Measurements from ENCODE around the gene MREG.
"Not testable (repeated sequence)": the region's sequence is repeated elsewhere in the genome, so short reads cannot be mapped to it uniquely, and the experiment has no call there.

MREG gene

DNA sequence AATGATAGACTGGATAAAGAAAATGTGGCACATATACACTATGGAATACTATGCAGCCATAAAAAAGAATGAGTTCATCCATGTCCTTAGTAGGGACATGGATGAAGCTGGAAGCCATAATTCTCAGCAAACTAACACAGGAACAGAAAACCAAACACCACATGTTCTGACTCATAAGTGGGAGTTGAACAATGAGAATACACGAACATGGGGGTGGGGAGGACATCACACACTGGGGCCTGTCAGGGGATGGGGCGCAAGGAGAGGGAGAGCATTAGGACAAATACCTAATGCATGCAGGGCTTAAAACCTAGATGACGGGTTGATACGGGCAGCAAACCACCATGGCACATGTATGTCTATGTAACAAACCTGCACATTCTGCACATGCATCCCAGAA lies 42.5 kb downstream of the MREG start:
- peaks cover 16% of the 10 kb centered on the region for H3K4me1 ChIP-seq (ENCODE audit: control insufficient read depth, insufficient read depth, low read length)
- H3K27ac ChIP-seq (ENCODE audit: low read depth, low read length); H3K4me3 ChIP-seq (ENCODE audit: low read depth, low read length); H3K36me3 ChIP-seq (ENCODE audit: control insufficient read depth, insufficient read depth, low read length); H3K27me3 ChIP-seq (ENCODE audit: control insufficient read depth, insufficient read depth, low read length); H3K9ac ChIP-seq (ENCODE audit: low read length); H3K9me3 ChIP-seq (ENCODE audit: control insufficient read depth, insufficient read depth, low read depth, low read length): not testable (repeated sequence)

DNA sequence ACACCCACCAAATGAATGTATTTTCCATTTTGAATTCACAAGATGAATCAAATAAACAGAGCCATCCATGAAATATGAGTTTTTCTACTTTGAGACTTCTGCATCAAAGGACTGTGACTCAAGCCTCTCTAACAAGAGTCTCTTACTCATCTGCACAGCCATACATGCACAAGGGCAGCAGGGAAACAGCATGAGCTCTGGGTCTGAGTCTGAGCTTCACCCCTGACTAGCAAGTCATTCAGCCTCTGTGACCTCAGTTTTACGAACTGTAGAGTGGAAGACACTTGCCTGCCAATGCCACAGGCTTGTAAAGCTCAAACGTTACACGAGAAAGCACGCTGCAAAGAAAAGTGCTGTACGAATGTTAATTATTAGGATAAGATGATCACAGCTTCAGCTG lies 42.9 kb downstream of the MREG start:
- Histone ChIP-seq H3K36me3 (ENCODE audit: control insufficient read depth, insufficient read depth, low read length) (no peaks in the 10 kb centered on the region; the same call in 1 of the 2 replicates), H3K4me1 (ENCODE audit: control insufficient read depth, insufficient read depth, low read length) (peaks cover 16% of the 10 kb centered on the region), H3K27me3 (ENCODE audit: control insufficient read depth, insufficient read depth, low read length) (no peaks in the 10 kb centered on the region), H3K4me3 (ENCODE audit: low read depth, low read length) (no peak overlapping the region), H3K9ac (ENCODE audit: low read length) (no peak overlapping the region), H3K9me3 (ENCODE audit: control insufficient read depth, insufficient read depth, low read depth, low read length) (peaks cover 7% of the 10 kb centered on the region; the same call in 1 of the 2 replicates), H3K27ac (ENCODE audit: low read depth, low read length) (no peak overlapping the region)

DNA sequence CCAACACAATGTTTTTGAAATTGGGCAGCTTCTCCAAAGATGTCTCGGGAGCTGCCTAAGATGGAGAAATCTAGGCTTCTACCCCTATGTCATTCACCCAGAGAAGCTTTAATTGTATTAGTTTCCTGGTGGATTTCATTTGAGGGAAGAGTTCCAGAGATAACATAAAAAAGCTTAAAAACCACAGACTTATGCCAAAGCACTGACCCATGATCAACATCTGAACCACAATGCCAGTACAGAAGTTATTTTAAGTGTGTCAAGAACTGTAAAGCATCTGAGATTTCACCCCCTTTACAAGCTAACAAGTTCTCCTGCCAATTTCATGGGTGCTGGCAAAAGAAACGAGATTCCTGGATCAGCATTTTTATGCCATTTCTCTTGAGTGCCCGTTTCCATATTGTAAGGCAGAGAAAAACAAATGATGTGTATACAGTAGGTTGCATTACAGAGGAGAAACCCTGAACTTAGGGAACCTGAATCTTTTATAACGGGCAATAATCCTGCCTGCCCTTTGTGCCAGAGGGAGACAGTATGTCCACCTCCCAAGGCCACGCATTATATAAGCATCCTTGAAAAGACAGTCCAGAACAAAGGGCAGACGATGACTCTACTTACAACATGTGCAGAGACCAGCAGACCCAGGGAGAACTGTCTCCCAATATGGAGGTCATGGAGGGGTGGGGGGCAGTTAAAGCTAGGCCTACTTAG lies 44.1 kb downstream of the MREG start:
- peaks cover 12% of the 10 kb centered on the region for H3K4me1 ChIP-seq (ENCODE audit: control insufficient read depth, insufficient read depth, low read length)

DNA sequence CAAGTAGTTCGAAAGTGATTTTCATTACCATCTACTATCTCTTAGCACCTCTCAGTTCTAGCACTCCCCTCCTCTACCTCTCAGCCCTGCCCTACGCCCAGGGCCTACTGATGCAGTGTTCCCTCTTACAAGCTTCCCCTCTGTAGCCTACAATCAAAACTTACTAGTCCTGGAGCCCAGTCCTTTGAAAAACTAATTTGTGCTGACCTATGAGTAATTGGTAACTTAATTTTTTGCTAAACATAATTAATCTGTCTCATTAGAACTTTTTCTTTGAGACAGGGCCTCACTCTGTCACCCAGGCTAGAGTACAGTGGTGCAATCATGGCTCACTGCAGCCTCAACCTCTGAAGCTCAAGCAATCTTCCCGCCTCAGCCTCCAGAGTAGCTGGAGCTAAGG lies 44.9 kb downstream of the MREG start:
- no peaks in the 10 kb centered on the region for H3K27me3 ChIP-seq (ENCODE audit: control insufficient read depth, insufficient read depth, low read length)
- no peak overlapping the region for H3K4me3 ChIP-seq (ENCODE audit: low read depth, low read length)
- H3K36me3 ChIP-seq (ENCODE audit: control insufficient read depth, insufficient read depth, low read length): no peaks in the 10 kb centered on the region; the same call in 1 of the 2 replicates
- H3K9me3 ChIP-seq (ENCODE audit: control insufficient read depth, insufficient read depth, low read depth, low read length): peaks cover 7% of the 10 kb centered on the region; the same call in 1 of the 2 replicates
- peaks cover 4% of the 10 kb centered on the region; the same call in 1 of the 2 replicates for H3K4me1 ChIP-seq (ENCODE audit: control insufficient read depth, insufficient read depth, low read length)
- no peak overlapping the region for H3K27ac ChIP-seq (ENCODE audit: low read depth, low read length)
- H3K9ac ChIP-seq (ENCODE audit: low read length): no peak overlapping the region

More for the DNA sequence above, 44.1 kb downstream of the MREG start:
- H3K4me3 ChIP-seq (ENCODE audit: low read depth, low read length): no peak overlapping the region
- no peak overlapping the region for H3K27ac ChIP-seq (ENCODE audit: low read depth, low read length)
- H3K36me3 ChIP-seq (ENCODE audit: control insufficient read depth, insufficient read depth, low read length): no peaks in the 10 kb centered on the region; the same call in 1 of the 2 replicates
- H3K9ac ChIP-seq (ENCODE audit: low read length): no peak overlapping the region
- no peaks in the 10 kb centered on the region for H3K27me3 ChIP-seq (ENCODE audit: control insufficient read depth, insufficient read depth, low read length)
- H3K9me3 ChIP-seq (ENCODE audit: control insufficient read depth, insufficient read depth, low read depth, low read length): peaks cover 7% of the 10 kb centered on the region; the same call in 1 of the 2 replicates

DNA sequence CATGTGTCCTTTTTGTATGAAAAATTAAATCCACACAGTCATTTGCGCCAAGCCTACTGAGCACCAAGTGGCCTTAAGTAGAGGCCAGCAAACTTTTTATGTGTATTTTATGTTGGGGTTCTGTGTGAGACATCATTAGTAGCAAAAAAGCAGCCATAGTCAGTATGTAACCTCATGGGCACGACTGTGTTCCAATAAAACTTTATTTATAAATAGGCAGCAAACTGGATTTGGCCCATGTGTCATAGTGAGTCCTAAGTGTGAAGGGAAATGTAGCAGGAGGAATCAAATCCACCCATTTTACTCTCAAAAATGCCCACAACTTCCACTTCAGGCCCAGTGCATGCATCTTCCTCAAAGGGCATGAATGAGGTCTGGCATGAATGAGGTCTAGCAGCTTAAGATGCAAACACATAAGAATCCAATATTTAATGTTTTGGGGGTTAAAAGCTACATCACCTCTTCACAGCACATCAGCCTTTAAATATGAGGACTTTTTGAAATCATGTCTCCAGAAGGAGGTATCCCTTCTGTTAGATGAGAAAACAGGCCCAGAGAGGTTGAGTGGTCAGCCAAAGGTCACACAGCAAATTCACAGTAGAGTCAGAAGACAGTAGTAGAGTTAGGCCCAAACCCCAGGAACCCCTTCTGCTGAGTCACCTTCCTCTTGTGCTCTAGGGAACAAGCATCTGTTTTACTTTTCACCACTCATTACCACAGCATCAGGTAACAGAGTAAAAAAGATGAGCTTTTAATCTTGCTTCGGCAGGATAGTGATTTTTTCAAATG lies 45.6 kb downstream of the MREG start:
- Histone ChIP-seq H3K27me3 (ENCODE audit: control insufficient read depth, insufficient read depth, low read length) (no peaks in the 10 kb centered on the region), H3K9me3 (ENCODE audit: control insufficient read depth, insufficient read depth, low read depth, low read length) (peaks cover 7% of the 10 kb centered on the region; the same call in 1 of the 2 replicates), H3K4me1 (ENCODE audit: control insufficient read depth, insufficient read depth, low read length) (no peaks in the 10 kb centered on the region), H3K36me3 (ENCODE audit: control insufficient read depth, insufficient read depth, low read length) (no peaks in the 10 kb centered on the region), H3K9ac (ENCODE audit: low read length) (no peak overlapping the region), H3K27ac (ENCODE audit: low read depth, low read length) (no peak overlapping the region), H3K4me3 (ENCODE audit: low read depth, low read length) (no peak overlapping the region)

DNA sequence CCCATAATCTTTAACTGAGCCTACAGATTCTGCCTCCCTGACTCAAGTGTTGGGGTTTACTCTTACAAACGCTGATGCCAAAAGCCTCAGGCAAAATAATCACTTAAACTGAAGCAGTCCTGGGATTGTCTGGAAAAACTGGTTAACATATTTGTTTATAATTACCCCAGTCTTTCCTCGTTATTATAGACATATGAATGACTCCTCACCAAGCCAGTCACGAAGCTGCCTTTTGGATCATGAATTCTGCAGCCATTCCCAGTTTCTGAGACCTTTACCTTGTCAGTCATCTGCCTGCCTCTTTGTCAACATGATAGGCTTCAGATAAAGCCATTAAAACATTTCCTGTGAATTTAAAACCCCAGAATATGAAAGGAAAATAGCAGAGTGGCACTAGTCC lies 46.4 kb downstream of the MREG start:
- Histone ChIP-seq H3K9ac (ENCODE audit: low read length) (no peak overlapping the region), H3K36me3 (ENCODE audit: control insufficient read depth, insufficient read depth, low read length) (no peaks in the 10 kb centered on the region), H3K27ac (ENCODE audit: low read depth, low read length) (no peak overlapping the region), H3K4me3 (ENCODE audit: low read depth, low read length) (no peak overlapping the region), H3K4me1 (ENCODE audit: control insufficient read depth, insufficient read depth, low read length) (no peaks in the 10 kb centered on the region), H3K9me3 (ENCODE audit: control insufficient read depth, insufficient read depth, low read depth, low read length) (peaks cover 7% of the 10 kb centered on the region; the same call in 1 of the 2 replicates), H3K27me3 (ENCODE audit: control insufficient read depth, insufficient read depth, low read length) (no peaks in the 10 kb centered on the region)

DNA sequence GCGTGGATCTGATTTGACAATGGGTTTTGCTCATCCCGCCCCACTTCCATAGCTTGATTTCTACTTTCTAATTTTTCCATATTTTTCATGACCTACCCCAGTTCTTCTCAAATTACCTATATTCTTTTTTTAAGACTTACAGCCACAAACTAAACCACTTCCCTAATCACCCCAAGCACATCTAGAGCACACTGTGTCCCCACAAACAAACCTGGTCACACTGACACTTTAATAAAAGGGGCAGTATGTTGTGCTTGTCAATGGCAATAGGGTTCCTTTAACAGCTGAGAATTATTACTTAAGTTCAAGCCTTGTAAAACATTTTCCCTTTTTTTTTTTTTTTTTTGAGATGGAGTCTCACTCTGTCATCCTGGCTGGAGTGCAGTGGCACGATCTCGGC lies 47.1 kb downstream of the MREG start:
- Histone ChIP-seq H3K27ac (ENCODE audit: low read depth, low read length) (no peak overlapping the region), H3K27me3 (ENCODE audit: control insufficient read depth, insufficient read depth, low read length) (no peaks in the 10 kb centered on the region), H3K4me3 (ENCODE audit: low read depth, low read length) (no peak overlapping the region), H3K4me1 (ENCODE audit: control insufficient read depth, insufficient read depth, low read length) (no peaks in the 10 kb centered on the region), H3K9me3 (ENCODE audit: control insufficient read depth, insufficient read depth, low read depth, low read length) (peaks cover 7% of the 10 kb centered on the region; the same call in 1 of the 2 replicates), H3K36me3 (ENCODE audit: control insufficient read depth, insufficient read depth, low read length) (no peaks in the 10 kb centered on the region), H3K9ac (ENCODE audit: low read length) (no peak overlapping the region)

DNA sequence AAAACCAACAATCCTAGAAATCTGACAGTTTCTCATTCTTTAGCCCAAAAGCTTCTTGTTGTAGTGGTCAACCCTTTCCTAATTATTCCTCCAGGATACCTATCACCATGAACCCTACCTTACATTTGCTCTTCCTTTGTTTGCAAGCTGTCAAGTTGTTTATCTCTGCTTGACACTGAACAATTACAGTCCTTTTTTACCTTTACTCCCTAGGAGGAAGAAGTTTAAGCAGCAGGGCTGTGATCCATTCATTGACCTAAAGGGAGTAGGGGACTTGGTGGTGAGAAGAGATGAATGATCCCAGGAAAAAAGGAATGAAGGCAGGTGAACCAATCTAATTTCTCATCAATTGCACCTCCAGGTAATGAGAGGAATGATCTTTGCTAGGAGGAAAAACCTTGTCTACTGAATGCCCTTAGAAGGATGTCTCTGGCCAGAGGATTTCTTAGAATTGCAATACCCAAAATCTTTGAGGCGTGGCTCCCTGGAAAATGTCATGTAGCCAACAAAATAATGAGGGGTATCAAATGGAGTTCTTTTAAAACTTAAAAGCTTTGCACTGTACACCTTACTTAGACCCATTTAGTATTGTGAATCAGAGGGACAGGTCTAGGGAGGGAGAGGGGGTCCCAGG lies 47.7 kb downstream of the MREG start:
- Histone ChIP-seq H3K27ac (ENCODE audit: low read depth, low read length) (no peak overlapping the region), H3K27me3 (ENCODE audit: control insufficient read depth, insufficient read depth, low read length) (no peaks in the 10 kb centered on the region), H3K4me3 (ENCODE audit: low read depth, low read length) (no peak overlapping the region), H3K9me3 (ENCODE audit: control insufficient read depth, insufficient read depth, low read depth, low read length) (peaks cover 5% of the 10 kb centered on the region; the same call in 1 of the 2 replicates), H3K9ac (ENCODE audit: low read length) (no peak overlapping the region), H3K36me3 (ENCODE audit: control insufficient read depth, insufficient read depth, low read length) (no peaks in the 10 kb centered on the region), H3K4me1 (ENCODE audit: control insufficient read depth, insufficient read depth, low read length) (no peaks in the 10 kb centered on the region)

DNA sequence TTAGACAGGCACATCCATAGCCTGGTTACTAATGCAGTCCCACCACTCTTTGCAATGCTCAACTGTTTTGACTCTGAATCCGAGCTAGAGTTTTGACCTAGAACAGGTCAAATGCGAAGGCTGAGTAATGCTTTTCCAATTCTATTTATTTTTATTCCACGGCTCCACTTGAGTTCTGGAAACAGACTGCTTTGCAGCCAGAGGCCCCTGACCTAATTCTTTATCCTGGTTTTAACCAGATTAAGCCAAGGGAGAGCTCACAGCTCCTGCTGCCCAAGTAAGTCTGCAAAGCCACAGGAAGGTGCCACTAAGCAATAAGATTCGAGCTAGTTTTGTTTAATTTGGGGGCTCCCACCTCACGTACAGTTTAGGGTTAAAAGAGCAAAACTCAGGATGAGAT lies 51.4 kb downstream of the MREG start:
- H3K36me3 ChIP-seq (ENCODE audit: control insufficient read depth, insufficient read depth, low read length): peaks cover 2% of the 10 kb centered on the region; the same call in 1 of the 2 replicates
- H3K27me3 ChIP-seq (ENCODE audit: control insufficient read depth, insufficient read depth, low read length): no peaks in the 10 kb centered on the region
- H3K9me3 ChIP-seq (ENCODE audit: control insufficient read depth, insufficient read depth, low read depth, low read length): no peaks in the 10 kb centered on the region
- H3K4me3 ChIP-seq (ENCODE audit: low read depth, low read length): no peak overlapping the region
- no peak overlapping the region for H3K27ac ChIP-seq (ENCODE audit: low read depth, low read length)
- no peaks in the 10 kb centered on the region for H3K4me1 ChIP-seq (ENCODE audit: control insufficient read depth, insufficient read depth, low read length)
- H3K9ac ChIP-seq (ENCODE audit: low read length): no peak overlapping the region

DNA sequence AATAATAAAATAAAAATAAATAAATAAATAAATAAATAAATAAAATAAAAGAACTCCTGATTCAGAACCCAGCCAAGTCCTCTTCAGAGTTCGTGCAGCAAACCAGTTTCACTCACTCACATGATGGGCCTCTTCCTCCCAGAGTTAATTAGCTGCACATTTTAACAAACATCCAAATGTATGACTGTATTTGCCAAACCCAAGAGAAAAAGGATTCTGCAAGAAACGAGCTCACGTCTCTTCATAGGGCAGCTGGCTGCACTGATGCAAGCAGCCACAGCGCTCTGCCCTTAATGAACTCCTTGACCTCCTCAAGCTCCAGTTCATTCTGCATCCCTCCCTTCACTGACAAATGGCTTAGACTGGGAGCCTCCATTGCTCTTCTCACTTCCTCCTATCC lies 55.1 kb downstream of the MREG start:
- no peak overlapping the region for H3K9ac ChIP-seq (ENCODE audit: low read length)
- H3K4me3 ChIP-seq (ENCODE audit: low read depth, low read length): no peak overlapping the region
- H3K27ac ChIP-seq (ENCODE audit: low read depth, low read length): no peak overlapping the region
- peaks cover 2% of the 10 kb centered on the region; the same call in 1 of the 2 replicates for H3K36me3 ChIP-seq (ENCODE audit: control insufficient read depth, insufficient read depth, low read length)
- no peaks in the 10 kb centered on the region for H3K9me3 ChIP-seq (ENCODE audit: control insufficient read depth, insufficient read depth, low read depth, low read length)
- no peaks in the 10 kb centered on the region for H3K4me1 ChIP-seq (ENCODE audit: control insufficient read depth, insufficient read depth, low read length)
- no peaks in the 10 kb centered on the region for H3K27me3 ChIP-seq (ENCODE audit: control insufficient read depth, insufficient read depth, low read length)
